DMS79 treated with DMSO at 0.1 percent for 48 hours (cell line): ENCODE results near the gene RHAG.
"Not testable (repeated sequence)": the region's sequence is repeated elsewhere in the genome, so short reads cannot be mapped to it uniquely, and the experiment has no call there.

Source experiments
- DNase-seq: peaks from one replicate; lab custom pipeline; 2025; lab: John Stamatoyannopoulos, UW

The RHAG gene

DNA sequence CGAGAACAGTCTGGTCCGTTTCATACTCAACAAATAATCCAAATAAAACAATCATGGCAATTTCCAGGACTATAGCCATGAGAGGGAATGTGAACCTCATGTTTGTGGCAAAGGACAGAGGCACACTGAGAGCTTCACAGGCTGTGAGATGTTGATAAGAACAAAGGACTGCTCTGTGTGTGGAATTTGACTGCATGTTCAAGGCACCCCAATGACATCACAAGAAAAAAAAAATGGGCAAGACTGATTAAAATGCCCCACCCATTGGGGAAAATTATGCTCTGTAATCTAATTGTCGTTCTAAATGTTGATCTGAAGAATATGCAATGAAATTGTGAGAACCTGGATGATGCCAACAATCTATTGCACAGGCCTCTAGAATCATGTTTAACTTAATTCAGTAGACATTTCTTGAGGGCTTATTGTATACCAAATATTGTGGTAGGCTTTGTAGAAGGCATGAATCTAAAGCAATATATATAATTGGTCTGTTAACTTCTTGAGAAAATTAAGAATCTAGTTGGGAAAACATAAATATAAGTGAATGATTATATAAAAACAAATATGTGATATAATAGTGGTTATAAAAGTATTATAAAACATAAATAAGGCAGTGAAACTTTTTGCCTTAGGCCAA lies at the start of gene RHAG:
TSS of gene RHAG (minus strand) at position 127 of the 637 bp plus-strand sequence. CDS start at position 100, 27 bp downstream.
- DNase-seq: no peak

DNA sequence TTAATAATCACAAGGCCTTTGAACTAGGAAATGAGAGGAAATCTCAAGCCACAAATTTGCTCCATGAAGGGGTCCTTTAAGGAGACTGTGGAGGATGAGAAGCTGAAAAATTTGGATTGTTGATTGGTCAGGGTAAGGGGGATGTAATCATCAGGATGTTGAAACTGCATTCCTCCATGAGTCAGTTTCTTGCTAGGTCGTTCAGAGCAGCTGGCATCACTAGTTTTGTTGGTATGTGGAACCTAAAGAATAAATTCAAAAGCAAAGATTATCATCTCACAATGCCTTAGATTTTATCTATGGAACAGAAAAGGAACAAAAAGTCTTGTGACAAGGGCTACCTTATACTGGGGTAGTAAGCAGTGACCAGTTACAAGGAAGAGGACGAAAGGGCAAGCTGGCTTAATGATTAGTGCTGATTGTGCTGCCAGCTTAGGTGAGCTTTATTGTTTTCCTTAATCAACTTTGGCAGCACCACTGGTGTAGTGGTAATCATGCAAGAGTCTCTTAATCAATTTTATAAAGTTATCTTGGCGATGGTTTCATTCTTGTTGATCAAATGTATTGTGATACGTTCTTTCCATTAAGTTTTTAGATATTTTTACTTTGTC lies 40.1 kb upstream of the RHAG start:
- no peak for DNase-seq

- DNase-seq: no peak
Observed at GRCh38 chr6:49675816-49676215, 39.2 kb upstream of the RHAG start.

DNA sequence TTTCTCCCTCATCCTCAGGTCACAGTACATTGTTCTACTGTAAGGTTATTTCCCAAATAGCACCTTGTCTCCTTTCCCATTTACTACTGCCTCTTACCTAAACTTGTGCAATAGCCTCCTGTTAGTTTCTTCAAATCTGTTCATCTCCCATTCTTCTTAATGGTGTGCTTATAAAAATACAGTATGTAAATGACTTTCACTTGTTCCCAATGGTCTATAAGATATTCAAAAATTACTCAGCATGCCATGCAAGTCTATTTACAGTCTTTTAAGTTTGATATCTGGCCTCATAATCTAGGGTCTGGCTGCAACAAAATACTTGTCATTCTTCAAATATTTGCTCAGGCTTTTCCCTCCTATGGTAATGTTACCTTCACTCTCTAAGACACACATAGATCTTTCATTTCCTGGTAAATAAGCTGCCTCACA lies 31.5 kb upstream of the RHAG start:
- DNase-seq: no peak

DNA sequence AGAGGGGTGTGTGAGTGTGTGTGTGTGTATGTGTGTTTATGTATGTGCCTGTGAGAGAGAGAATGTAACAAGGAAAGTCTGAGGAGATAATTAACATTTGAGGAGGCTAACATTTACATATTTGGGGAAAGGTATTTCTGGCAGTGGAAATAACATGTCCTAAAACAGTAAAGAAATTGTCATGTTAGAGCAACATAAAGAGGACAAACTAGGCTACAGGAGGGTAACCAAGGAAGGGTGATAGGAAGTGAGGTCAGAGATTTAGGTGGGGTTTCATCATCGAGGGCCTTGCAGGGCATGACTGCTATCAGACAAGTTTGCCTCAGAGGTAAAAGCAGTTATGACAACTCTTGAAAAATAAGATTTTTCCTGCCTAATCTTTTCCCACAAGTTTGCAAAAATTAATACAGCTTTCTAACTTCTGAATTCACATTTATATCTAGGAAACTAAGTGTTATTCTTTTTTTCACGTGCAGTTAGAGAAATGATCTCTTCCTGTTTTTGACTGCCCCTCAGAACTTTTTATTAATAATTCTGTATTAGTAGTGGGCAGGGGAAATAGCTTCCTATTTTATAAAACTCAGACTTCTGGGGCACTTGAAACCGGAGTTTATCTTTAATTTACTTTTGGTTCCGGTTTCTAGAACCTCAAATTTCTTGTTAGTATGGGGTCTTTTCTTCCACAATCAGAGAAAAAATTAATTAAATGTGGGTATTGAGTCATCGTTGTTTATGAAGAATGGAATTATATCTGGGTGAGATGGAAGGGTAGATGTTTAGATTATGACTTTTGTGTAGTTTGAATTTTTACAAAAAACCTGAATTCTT lies 30.5 kb upstream of the RHAG start:
- DNase-seq: no peak

- DNase-seq: no peak
Observed at GRCh38 chr6:49666480-49666879, 29.8 kb upstream of the RHAG start.

DNA sequence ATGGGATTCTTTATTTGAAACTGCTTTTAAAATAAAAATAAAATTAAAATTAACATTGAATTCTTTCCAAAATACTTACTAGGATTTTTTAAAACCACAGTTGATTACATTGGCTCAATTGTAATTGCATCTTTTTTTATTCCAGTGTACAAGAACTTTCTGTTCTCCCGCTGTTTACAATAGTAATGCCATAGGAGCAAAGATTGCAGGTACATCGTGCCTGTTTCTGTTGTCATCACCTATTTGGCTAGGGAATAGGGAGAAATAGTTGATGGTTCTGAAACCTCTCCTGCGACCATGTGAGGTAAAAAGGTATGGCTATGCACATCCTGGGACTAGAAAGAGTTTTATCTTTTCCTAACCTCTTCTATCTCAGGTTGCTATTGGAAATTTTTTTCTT lies 28.2 kb upstream of the RHAG start:
- DNase-seq: no peak

DNA sequence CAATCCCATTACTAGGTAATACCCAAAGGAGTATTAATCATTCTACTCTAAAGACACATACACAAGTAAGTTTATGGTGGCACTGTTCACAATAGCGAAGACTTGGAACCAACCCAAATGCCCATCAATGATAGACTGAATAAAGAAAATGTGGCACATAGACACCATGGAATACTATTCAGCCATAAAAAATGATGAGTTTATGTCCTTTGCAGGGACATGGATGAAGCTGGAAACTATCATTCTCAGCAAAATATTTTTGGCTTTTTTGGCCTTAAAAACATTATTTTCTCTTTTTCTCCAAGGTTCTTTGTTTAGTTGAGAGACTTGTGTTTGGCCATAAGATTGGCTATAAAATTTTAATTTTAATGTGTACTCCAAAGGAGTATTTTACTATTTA lies 27.4 kb upstream of the RHAG start:
- not testable (repeated sequence) for DNase-seq

GRCh38 chr6:49662892-49663261 lies 26.2 kb upstream of the RHAG start:
- no peak for DNase-seq

DNA sequence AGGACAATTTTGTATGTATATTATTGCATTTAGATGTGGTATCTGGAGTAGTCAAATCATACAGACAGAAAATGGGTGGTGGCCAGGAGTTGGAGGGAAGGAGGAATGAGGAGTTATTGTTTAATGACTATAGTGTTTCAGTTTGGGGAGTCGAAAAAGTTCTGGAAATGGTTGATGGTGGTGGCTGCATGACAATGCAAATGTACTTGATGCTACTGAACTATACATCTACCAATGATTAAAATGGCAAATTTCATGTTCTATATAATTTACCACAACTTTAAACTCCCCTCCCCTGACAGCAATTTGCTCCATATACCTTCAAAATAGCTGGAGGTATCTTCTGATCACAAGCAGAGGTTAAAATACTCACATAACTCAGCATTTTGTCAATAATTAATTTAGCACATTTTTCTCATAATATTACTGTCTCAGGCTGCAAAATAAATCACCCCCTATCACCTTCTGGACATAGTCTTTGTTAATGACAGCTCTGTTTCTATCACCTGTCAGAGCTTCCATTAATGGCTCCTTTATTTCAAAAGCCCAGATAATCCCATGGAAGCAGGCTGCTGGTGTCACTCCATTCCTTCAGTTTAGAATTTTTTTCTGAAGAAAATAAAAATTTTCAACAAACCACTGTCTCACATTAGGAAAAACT lies 25.7 kb upstream of the RHAG start:
- no peak for DNase-seq

GRCh38 chr6:49653942-49654341 lies 17.3 kb upstream of the RHAG start:
- DNase-seq: no peak

DNA sequence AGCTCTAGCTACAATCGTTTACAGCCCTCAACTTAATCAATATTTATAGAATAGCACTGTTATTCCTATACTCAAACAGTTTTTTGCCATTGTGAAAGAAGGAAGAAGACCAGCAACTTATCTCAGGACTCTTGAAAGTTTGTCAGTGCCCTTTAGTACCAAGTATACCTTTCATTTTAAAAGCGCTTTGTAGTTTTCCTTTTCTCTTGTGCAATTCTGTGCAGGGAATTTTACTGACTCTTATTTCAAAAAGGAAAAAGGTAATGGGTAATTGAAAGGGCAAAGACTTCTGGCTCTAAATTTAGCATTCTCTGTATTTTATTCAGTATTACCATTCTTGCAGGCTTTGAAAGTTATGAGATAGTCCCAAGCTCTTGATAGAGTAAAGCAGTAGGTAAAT lies 16.8 kb upstream of the RHAG start:
- no peak for DNase-seq

- no peak for DNase-seq
Observed at GRCh38 chr6:49651239-49651638, 14.6 kb upstream of the RHAG start.

DNA sequence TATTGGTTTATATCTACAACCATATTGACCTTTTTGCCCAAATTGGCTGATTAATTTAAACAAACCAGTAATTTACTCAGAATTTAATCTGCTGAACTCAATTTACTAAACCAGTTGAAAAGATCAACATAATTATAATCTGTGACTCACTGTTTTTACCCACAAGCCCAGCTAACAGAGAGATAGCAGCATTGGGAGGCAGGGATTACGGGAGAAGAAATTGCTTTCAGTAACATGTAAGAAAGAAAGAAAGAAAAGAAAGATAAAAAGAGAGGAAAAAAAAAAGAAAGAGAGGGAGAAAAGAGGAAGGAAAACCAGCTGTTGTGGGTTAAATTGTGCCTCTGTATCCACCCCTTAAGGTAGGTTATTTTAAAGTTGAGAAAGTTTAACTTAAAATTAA lies 13.3 kb upstream of the RHAG start:
- DNase-seq: no peak

DNA sequence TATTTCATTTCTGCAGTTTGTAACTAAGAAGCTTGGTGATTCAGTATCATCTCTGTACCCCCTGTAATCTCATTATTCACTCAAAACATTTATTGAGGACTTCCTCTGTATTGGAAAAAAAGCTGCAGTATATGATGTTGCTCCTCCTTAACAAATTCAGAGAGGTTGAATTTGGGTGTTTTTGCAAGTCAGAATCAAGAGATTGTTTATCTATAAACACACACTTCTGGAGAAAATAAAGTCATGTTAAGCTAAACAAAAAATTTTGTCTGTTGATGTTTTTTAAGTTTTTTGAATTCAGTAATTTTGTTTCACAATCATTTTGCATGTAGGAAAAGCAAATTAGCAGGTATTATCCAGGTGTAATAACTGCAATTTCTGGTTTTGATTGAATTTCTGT lies 11.4 kb upstream of the RHAG start:
- DNase-seq: no peak

DNA sequence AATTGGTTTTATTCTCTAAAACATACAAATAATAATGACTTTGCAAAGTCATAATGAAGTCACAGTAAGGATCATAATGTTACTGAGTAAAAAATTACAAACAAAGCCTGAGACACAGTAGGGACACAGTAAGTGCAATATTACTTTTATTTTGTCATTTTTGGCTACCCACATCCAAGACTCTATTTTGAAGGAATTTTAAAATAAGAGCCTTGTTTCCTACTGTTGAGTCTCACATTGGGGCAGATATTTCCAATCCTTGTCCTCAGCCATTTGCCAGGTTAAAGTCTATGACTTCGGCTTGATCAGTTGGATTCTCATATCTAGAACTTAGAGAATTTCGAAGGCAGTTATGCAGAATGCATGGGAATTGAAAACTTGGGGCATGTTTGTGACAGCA lies 10.8 kb upstream of the RHAG start:
- DNase-seq: no peak

DNA sequence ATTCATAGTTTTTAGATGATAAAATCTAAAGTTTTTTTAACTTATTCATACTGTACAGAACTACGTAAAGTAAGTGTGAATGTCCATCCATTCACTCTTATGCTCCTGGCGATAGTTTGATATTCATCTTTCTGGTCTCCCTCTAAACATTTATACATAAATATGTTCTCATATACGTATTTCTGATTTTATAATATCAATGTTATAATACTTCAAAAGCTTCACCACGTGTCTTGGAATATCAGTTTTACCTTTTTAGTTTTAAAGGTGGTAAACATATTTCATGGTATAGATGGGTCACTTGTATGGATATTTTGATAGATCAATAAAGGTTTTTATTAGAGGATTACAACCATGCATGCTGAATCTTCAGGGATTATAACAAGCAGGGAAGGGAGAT lies 10.3 kb upstream of the RHAG start:
- no peak for DNase-seq

DNA sequence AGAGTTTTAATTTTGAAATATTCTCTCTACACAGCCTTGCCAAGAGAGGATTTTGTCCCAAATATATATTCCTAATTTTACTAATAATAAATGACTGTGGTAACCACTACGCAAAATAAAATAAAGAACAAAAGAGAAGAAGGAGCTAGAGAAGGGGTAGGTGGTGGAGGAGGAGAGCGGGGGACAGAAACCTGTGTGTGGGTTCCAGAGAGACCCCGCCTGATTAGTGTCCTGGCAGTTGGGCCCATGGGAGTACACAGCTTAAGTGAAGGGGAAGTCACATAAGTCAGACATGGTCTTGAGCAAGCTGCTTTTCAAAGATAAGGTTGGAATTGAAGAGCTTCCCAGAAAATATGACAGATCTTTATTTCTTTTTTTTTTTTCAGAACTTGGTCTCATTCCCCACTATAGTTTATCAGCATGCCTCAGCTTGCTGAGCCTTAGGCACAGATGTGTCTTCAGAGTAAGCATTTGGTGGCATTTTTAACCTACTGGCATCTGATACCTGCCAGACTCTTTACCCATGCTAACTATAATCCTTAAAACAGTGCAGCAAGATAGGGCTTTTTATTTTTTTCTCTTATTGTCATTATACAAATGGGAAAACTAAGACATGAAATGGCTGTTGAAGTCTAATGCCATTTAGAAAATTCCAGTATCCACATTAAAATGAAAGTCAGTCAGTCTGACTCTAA lies 9.6 kb upstream of the RHAG start:
- DNase-seq: no peak

GRCh38 chr6:49645139-49645538 lies 8.5 kb upstream of the RHAG start:
- DNase-seq: no peak

DNA sequence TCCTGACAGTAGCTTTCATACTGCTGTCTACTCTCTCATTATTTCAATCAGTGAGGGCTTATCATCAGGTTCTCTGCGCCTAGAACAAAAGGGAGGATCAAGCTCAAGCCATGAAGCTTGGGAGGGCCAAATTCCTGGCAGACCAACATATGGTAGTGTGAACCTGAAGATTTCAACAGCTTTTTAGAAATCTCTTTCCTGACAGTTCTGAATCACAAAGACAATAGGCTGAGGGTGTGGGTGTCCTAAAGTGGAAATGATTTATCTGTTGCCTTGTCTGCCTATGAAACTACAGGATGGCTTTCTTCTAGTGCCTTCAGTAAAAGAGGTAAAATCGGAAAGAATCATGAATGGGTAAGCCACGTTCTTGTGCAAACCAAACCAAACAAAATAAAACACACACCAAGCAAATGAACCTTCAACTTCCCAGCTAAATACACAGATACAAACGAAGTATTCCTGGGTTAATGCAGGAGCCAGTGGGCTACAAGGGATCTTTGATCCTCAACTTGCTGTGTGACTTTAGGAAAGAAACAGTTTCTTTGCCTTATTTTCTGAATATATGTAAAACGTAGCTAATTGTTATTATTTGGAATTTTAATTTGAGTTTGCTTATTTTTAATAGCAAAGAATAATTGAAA lies 2.7 kb upstream of the RHAG start:
- no peak for DNase-seq

DNA sequence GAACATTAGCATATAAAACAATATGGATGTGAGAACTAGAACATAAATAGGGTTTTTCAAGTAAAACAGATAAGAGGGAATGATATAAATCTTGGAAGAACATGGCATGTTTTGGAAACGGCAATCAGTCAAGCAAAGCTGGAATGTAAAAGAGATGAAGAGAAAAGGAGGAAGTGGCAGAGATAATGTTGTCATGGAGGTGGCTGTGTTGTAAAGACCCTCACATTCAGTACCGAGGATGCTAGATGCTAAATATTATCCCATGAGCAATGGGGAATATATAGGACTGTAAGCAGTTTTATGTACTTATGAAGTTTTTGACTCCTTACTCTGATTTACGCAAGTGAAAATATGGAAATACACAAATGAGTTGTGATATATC lies 702 bp upstream of the RHAG start:
- no peak for DNase-seq
